OCI-LY1 (cell line): ENCODE data around the gene STXBP6.

ENCODE experiments used
- EZH2 ChIP-seq: fragments of 200-600 bp; sonication (generic), shearing (Covaris generic); IDR thresholded peaks from 2 replicates; pipeline ENCODE4 v1.8.0; 2017; ENCODE audit warnings: borderline replicate concordance, mixed run types, mild to moderate bottlenecking, antibody characterized with exemption, low read length, moderate library complexity, mixed read lengths
- TF ChIP-seq, protein P1 (sequence below): fragments of 200-600 bp; sonication (generic), shearing (Covaris generic); IDR thresholded peaks from 2 replicates; pipeline ENCODE4 v1.5.1; 2017; ENCODE audit warnings: mild to moderate bottlenecking, antibody characterized with exemption, low read length, moderate library complexity, mixed read lengths

DNA sequence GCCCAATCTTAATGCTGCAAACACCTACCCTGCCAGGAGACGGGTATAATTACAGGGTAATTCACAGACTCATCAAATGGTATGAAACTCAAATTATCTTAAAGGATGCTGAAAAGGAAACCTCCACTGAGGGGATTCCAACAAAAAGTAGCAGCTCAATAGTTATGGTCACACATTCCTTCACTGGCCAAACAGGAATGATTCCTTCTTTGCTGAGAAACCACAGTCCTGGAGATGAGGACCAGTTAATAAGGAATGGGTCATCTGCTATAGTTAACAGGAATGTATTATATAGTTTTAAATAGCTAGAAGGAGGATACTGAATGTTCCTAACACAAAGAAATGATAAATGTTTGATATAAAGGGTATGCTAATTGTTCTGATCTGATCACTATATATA lies 136.9 kb downstream of the STXBP6 start:
- TF ChIP-seq EZH2: no peak
- TF ChIP-seq, protein P1, sequence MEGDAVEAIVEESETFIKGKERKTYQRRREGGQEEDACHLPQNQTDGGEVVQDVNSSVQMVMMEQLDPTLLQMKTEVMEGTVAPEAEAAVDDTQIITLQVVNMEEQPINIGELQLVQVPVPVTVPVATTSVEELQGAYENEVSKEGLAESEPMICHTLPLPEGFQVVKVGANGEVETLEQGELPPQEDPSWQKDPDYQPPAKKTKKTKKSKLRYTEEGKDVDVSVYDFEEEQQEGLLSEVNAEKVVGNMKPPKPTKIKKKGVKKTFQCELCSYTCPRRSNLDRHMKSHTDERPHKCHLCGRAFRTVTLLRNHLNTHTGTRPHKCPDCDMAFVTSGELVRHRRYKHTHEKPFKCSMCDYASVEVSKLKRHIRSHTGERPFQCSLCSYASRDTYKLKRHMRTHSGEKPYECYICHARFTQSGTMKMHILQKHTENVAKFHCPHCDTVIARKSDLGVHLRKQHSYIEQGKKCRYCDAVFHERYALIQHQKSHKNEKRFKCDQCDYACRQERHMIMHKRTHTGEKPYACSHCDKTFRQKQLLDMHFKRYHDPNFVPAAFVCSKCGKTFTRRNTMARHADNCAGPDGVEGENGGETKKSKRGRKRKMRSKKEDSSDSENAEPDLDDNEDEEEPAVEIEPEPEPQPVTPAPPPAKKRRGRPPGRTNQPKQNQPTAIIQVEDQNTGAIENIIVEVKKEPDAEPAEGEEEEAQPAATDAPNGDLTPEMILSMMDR: no peak
